Endothelial cell of umbilical vein (primary cell): ENCODE measurements around the gene DAO. TPM values are rescaled to one million over a fixed set of nuclear protein-coding genes. Genes with fewer than 3 reads are reported as not detected.

ENCODE experiments used
- BruUV-seq: library from RNA; stranded (reverse); fragments of 400-500 nt; replicated peaks from 2 replicates; lab custom pipeline; 2021; lab: Mats Ljungman, UMichigan
- CTCF ChIA-PET: fragments of 300-600, 350-600 bp; sonication (Branson Sonifier 250); formaldehyde crosslinking; loops from one replicate; lab custom pipeline; 2021; ENCODE audit warnings: antibody characterized with exemption, inconsistent platforms; lab: Charles Lee
- POLR2A ChIA-PET: fragments of 300-600, 350-600 bp; sonication (Branson Sonifier 250); formaldehyde crosslinking; loops from one replicate; lab custom pipeline; 2021; ENCODE audit warnings: antibody characterized with exemption, inconsistent platforms; lab: Charles Lee
- DNase-seq: peaks from one replicate; pipeline ENCODE4 v3.0.0-alpha.2; 2011; ENCODE audit warnings: low read depth, low spot score
- FAIRE-seq: peaks from 2 replicates; lab custom pipeline; 2011; peaks lifted over from hg19 to GRCh38; lab: Jason Lieb, UNC
- H2AFZ ChIP-seq: 2 replicates; pipeline ENCODE4 v1.6.0; 2012; ENCODE audit warnings: low read depth, low read length, control low read depth, inconsistent platforms
- H3K27ac ChIP-seq: 2 replicates; pipeline ENCODE4 v1.5.1; 2011; ENCODE audit warnings: low read depth, mild to moderate bottlenecking, control low read depth, low read length, moderate library complexity; ENCODE audit not compliant: insufficient read depth
- H3K27me3 ChIP-seq, 2 experiments: 2 replicates each; pipeline versions ENCODE4 v1.6.0 to v1.6.1; 2011; ENCODE audit warnings: low read length in 2 of 2, mixed read lengths in 1 of 2; ENCODE audit not compliant: control insufficient read depth in 2 of 2, insufficient read depth in 2 of 2
- H3K36me3 ChIP-seq, 2 experiments: 2 replicates in 1 of 2; 3 replicates in 1 of 2; pipeline ENCODE4 v1.5.1; 2011; ENCODE audit warnings: low read length in 2 of 2, mild to moderate bottlenecking in 1 of 2, moderate library complexity in 1 of 2; ENCODE audit not compliant: control insufficient read depth in 2 of 2, insufficient read depth in 2 of 2; ENCODE audit errors: extremely low read depth in 1 of 2
- H3K4me1 ChIP-seq: 3 replicates; pipeline ENCODE4 v1.5.1; 2011; ENCODE audit warnings: mild to moderate bottlenecking, low read length; ENCODE audit not compliant: control insufficient read depth, insufficient read depth; ENCODE audit errors: extremely low read depth
- H3K4me2 ChIP-seq: 2 replicates; pipeline ENCODE4 v1.6.1; 2011; ENCODE audit warnings: low read length, control low read depth, mixed read lengths; ENCODE audit not compliant: insufficient read depth
- H3K4me3 ChIP-seq, 3 experiments: fragments of 200-600 bp in 1 of 3; sonication (generic), shearing (Covaris generic) in 1 of 3; replicated peaks in 1 of 3; 2 replicates each; pipeline ENCODE4 v1.5.1; 2011 to 2016; ENCODE audit warnings: control low read depth in 3 of 3, low read length in 3 of 3, mild to moderate bottlenecking in 2 of 3, inconsistent platforms in 1 of 3, low read depth in 1 of 3, moderate library complexity in 1 of 3; ENCODE audit not compliant: insufficient read depth in 1 of 3
- H3K79me2 ChIP-seq: 2 replicates; pipeline ENCODE4 v1.6.0; 2012; ENCODE audit warnings: low read length, inconsistent platforms; ENCODE audit not compliant: control insufficient read depth, insufficient read depth
- H3K9ac ChIP-seq: replicated peaks from 2 replicates; pipeline ENCODE3; 2011; ENCODE audit warnings: low read length, control low read depth; ENCODE audit not compliant: insufficient read depth; ENCODE audit errors: extremely low read depth
- H3K9me1 ChIP-seq: replicated peaks from 3 replicates; pipeline ENCODE4 v1.6.0; 2011; ENCODE audit warnings: mild to moderate bottlenecking, low read length; ENCODE audit not compliant: control insufficient read depth, insufficient read depth; ENCODE audit errors: extremely low read depth
- H3K9me3 ChIP-seq: replicated peaks from 2 replicates; pipeline ENCODE4 v1.5.1; 2012; ENCODE audit warnings: low read length, inconsistent platforms; ENCODE audit not compliant: control insufficient read depth, insufficient read depth
- H4K20me1 ChIP-seq: replicated peaks from 2 replicates; pipeline ENCODE3; 2011; ENCODE audit warnings: mild to moderate bottlenecking, low read length; ENCODE audit not compliant: control insufficient read depth, insufficient read depth; ENCODE audit errors: extremely low read depth
- EZH2 ChIP-seq: IDR thresholded peaks from 2 replicates; pipeline ENCODE4 v1.6.1; 2012; ENCODE audit warnings: borderline replicate concordance, low read depth, mild to moderate bottlenecking, moderate library complexity, low read length, inconsistent platforms; ENCODE audit not compliant: severe bottlenecking
- FOS ChIP-seq: IDR thresholded peaks from 2 replicates; pipeline ENCODE4 v1.6.1; 2011; ENCODE audit warnings: mild to moderate bottlenecking, low read length, moderate library complexity, borderline replicate concordance; ENCODE audit not compliant: insufficient read depth
- GATA2 ChIP-seq: IDR thresholded peaks from 2 replicates; pipeline ENCODE4 v1.7.0; 2011; ENCODE audit warnings: low read depth, mild to moderate bottlenecking, moderate library complexity, mixed read lengths, low read length; ENCODE audit not compliant: insufficient read length, insufficient read depth
- JUN ChIP-seq: IDR thresholded peaks from 2 replicates; pipeline ENCODE4 v1.6.1; 2011; ENCODE audit warnings: borderline replicate concordance, low read depth; ENCODE audit not compliant: insufficient read length, insufficient read depth
- MYC ChIP-seq: IDR thresholded peaks from one replicate; pipeline ENCODE4 v1.6.1; 2011; ENCODE audit warnings: mild to moderate bottlenecking, low read depth, low read length
- POLR2A ChIP-seq: IDR thresholded peaks from 2 replicates; pipeline ENCODE4 v1.6.1; 2012; ENCODE audit warnings: low read depth, mild to moderate bottlenecking, control low read depth, low read length
- POLR2AphosphoS5 ChIP-seq: IDR thresholded peaks from 2 replicates; pipeline ENCODE4 v1.6.1; 2012; ENCODE audit warnings: low read depth, mild to moderate bottlenecking, control low read depth, low read length, moderate library complexity; ENCODE audit not compliant: insufficient read depth
- dilution Hi-C: fragments of 300-500 bp; cut with MboI; formaldehyde crosslinking; loops from one replicate; pipeline ENCODE4 v1.15.0; 2019; ENCODE audit warnings: low sequenced_read_pairs; ENCODE audit not compliant: extremely low pct_ligation_motif_present
- intact Hi-C: fragments of 100-400 bp; cut with micrococcal nuclease; formaldehyde crosslinking; loops from one replicate; pipeline ENCODE4 v1.10.0; 2022
- polyA plus RNA-seq, 4 experiments: library from polyadenylated mRNA; depleted of rRNA in 3 of 4; stranded (reverse) in 3 of 4; unstranded in 1 of 4; fragments of >200 nt; gene quantifications; 2 replicates each; pipeline versions ENCODE4 v1.2.1 to v1.2.3, GENCODE V29; 2011 to 2012; ENCODE audit warnings: missing spikeins in 1 of 4
- total RNA-seq: library from RNA; stranded (reverse); gene quantifications from 2 replicates; pipeline ENCODE4 v1.2.3, GENCODE V29; 2021
- TF ChIP-seq, protein P1 (sequence below), 2 donors: IDR thresholded peaks; 1 replicate in 1 of 2; 2 replicates in 1 of 2; pipeline ENCODE4 v1.5.1; 2011; ENCODE audit warnings: low read length in 2 of 2, mild to moderate bottlenecking in 2 of 2, moderate library complexity in 2 of 2, control low read depth in 1 of 2, inconsistent platforms in 1 of 2, low read depth in 1 of 2; ENCODE audit not compliant: insufficient read depth in 1 of 2; ENCODE audit errors: extremely low read depth in 1 of 2
- TF ChIP-seq, protein P2 (sequence below): IDR thresholded peaks from 2 replicates; pipeline ENCODE4 v1.6.1; 2011; ENCODE audit not compliant: insufficient read depth, insufficient read length

The DAO gene
- total and polyA plus RNA-seq, 2 donors (not counting 3 experiments of a cell fraction or from before 2014, with no cell fraction given): not detected

DNA sequence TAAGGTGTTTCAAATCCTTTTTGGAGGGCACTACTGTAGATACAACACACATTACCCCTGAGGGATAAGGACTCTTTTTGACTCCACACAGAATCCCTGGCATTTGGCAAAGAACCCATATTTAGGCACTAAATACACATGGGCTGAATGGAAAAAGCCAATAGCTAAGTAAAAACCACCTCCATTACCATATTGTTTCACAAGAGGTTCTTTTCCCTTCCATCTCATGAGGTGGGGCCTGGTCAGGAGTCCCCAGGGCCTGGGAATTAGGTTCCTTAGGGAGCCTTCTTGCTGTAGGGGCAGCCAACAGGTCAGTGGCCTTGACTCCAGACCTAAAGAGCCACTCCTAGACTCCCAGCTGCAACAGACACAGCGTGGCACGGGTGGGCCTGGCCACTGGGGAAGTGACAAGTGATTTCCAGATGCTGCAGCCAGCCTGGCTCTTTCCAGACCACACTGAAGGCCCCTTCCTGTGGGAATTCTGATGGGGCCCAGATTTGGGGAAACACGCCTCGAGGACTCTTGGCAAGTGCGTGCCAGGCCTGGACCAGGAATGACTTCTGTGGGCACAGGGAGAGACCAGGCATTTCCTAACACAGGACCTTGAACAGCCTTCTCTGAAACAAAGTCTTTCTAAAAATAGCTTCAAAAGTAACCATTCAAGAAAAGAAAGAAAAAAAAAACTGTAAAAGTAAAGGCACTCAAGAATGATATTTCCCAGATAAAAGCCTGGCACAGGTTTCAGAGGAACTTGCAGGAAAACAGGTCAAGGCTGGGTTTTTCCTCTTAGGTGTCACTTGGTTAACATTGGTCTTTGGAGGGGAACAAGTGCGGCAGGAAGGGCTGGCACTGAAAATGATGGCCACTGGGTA, 40.6 kb upstream of the DAO start:
- intact Hi-C loops: no loop called here

DNA sequence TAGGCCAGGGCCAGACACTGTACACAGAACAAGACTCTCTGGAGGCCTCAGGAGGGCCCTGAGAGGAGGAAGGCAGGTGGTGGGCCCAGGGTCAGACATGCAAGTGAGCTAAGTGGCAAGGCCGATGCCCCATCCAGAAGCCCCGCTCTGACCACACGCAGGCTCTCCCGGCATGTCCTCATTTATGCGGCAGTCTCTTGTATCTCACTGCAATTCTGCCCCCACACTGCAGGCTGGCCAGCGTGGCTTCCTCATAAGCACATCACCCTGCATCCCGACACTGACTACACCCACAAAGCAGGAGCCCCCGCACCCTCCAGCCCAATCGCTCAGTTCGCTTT, 40.0 kb upstream of the DAO start:
- no TSS peak for BruUV-seq
- Histone ChIP-seq H3K9me1 (no peaks in the 10 kb centered on the region), H3K9me3 (no peaks in the 10 kb centered on the region), H2AFZ (no peak overlapping the region), H3K36me3 (peaks cover 2 to 17% of the 10 kb centered on the region in 2 experiments), H3K4me1 (peaks cover 55% of the 10 kb centered on the region), H3K27ac (peak overlapping the region; percentile 98), H3K4me2 (peak overlapping the region; percentile 1), H3K27me3 (no peaks in the 10 kb centered on the region), H3K9ac (peak overlapping the region; percentile 92), H4K20me1 (no peaks in the 10 kb centered on the region), H3K79me2 (peaks cover 62% of the 10 kb centered on the region), H3K4me3 (no peak overlapping the region)
- ChIA-PET POLR2A (interaction anchor here (3.1 to 3.9 kb wide), 3 partner anchors 9 to 13 kb away, joined by 14 to 53 read pairs (median 43); no protein-coding TSS in a partner anchor), CTCF (interaction anchor here (1.1 to 6.5 kb wide), 4 partner anchors 10 to 22 kb away, joined by 3 to 63 read pairs (median 18); no protein-coding TSS in a partner anchor)
- dilution Hi-C loops: loop anchor here (25.0 kb wide), 1 partner anchor 178 kb away; no protein-coding TSS in a partner anchor
- TF ChIP-seq JUN (no peak), POLR2AphosphoS5 (no peak), MYC (no peak), GATA2 (no peak), FOS (no peak), EZH2 (no peak), POLR2A (no peak)
- TF ChIP-seq, protein P1, sequence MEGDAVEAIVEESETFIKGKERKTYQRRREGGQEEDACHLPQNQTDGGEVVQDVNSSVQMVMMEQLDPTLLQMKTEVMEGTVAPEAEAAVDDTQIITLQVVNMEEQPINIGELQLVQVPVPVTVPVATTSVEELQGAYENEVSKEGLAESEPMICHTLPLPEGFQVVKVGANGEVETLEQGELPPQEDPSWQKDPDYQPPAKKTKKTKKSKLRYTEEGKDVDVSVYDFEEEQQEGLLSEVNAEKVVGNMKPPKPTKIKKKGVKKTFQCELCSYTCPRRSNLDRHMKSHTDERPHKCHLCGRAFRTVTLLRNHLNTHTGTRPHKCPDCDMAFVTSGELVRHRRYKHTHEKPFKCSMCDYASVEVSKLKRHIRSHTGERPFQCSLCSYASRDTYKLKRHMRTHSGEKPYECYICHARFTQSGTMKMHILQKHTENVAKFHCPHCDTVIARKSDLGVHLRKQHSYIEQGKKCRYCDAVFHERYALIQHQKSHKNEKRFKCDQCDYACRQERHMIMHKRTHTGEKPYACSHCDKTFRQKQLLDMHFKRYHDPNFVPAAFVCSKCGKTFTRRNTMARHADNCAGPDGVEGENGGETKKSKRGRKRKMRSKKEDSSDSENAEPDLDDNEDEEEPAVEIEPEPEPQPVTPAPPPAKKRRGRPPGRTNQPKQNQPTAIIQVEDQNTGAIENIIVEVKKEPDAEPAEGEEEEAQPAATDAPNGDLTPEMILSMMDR (IDR thresholded peaks at IDR 0.05; ENCODE audit: extremely low read depth in 1 of 2, insufficient read depth in 1 of 2, low read depth in 1 of 2, low read length in 2 of 2): no peak
- intact Hi-C loops: no loop called here
- no peak for FAIRE-seq
- no peak for DNase-seq

More for the DNA sequence above, 40.6 kb upstream of the DAO start:
- DNase-seq: peak; percentile 91
- H3K36me3 ChIP-seq: peaks cover 5 to 17% of the 10 kb centered on the region in 2 experiments
- no peaks in the 10 kb centered on the region for H4K20me1 ChIP-seq
- H3K27me3 ChIP-seq: no peaks in the 10 kb centered on the region
- BruUV-seq: TSS peak; percentile 98
- H3K27ac ChIP-seq: peak overlapping the region; percentile 98
- POLR2A ChIA-PET: interaction anchor here (0.9 to 3.9 kb wide), 4 partner anchors 10 to 18 kb away, joined by 3 to 53 read pairs (median 28); partner anchors contain the start of gene SSH1
- FAIRE-seq: peak; percentile 80
- CTCF ChIA-PET: interaction anchor here (1.0 to 6.5 kb wide), 9 partner anchors 10 to 221 kb away, joined by 3 to 63 read pairs (median 4); no protein-coding TSS in a partner anchor
- no peak overlapping the region for H3K4me3 ChIP-seq
- no peaks in the 10 kb centered on the region for H3K9me3 ChIP-seq
- H3K9ac ChIP-seq: peak overlapping the region; percentile 92
- dilution Hi-C loops: loop anchor here (25.0 kb wide), 1 partner anchor 177 kb away; no protein-coding TSS in a partner anchor
- H3K4me1 ChIP-seq: peaks cover 61% of the 10 kb centered on the region
- no peak overlapping the region for H2AFZ ChIP-seq
- no peaks in the 10 kb centered on the region for H3K9me1 ChIP-seq
- TF ChIP-seq JUN: no peak
- TF ChIP-seq, protein P2, sequence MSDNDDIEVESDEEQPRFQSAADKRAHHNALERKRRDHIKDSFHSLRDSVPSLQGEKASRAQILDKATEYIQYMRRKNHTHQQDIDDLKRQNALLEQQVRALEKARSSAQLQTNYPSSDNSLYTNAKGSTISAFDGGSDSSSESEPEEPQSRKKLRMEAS: peak; percentile 22
- peak overlapping the region; percentile 12 for H3K4me2 ChIP-seq
- H3K79me2 ChIP-seq: peaks cover 64% of the 10 kb centered on the region
